Caco-2 (cell line): ENCODE data around the gene NOS1AP. TPM values are rescaled to one million over a fixed set of nuclear protein-coding genes. Genes with fewer than 3 reads are reported as not detected.

Experiments used
- BruUV-seq: library from RNA; stranded (reverse); fragments of 400-500 nt; replicated peaks from 2 replicates; lab custom pipeline; 2021; lab: Mats Ljungman, UMichigan
- CTCF ChIA-PET: fragments of 300-600 bp; sonication (Branson Sonifier 250); formaldehyde crosslinking; loops from one replicate; lab custom pipeline; 2022; ENCODE audit warnings: antibody characterized with exemption; lab: Charles Lee
- POLR2A ChIA-PET: fragments of 300-600 bp; sonication (Branson Sonifier 250); formaldehyde crosslinking; loops from one replicate; lab custom pipeline; 2022; ENCODE audit warnings: antibody characterized with exemption; lab: Charles Lee
- DNase-seq, 2 experiments: peaks; one replicate each; pipeline versions ENCODE4 v3.0.0 to v3.0.0-alpha.2; 2020 to 2022
- H3K27me3 ChIP-seq: replicated peaks from 2 replicates; pipeline ENCODE4 v1.6.0; 2011; ENCODE audit warnings: low read length; ENCODE audit not compliant: control insufficient read depth, insufficient read depth
- H3K36me3 ChIP-seq: 2 replicates; pipeline ENCODE4 v1.5.1; 2011; ENCODE audit warnings: low read length; ENCODE audit not compliant: control insufficient read depth, insufficient read depth
- H3K4me1 ChIP-seq: fragments of 250-450 bp; sonication (Bioruptor Pico); 2 replicates; pipeline ENCODE4 v1.5.1; 2020; ENCODE audit warnings: mild to moderate bottlenecking
- H3K4me3 ChIP-seq: 2 replicates; pipeline ENCODE4 v1.5.1; 2011; ENCODE audit warnings: low read depth, mild to moderate bottlenecking, control low read depth, low read length
- H3K9me3 ChIP-seq: fragments of 250-450 bp; sonication (Bioruptor Pico); 2 replicates; pipeline ENCODE4 v1.5.1; 2020; ENCODE audit warnings: mild to moderate bottlenecking, moderate library complexity
- H3K27ac Mint-ChIP-seq: one replicate; pipeline ENCODE4 v1.8.0; 2022; ENCODE audit warnings: mixed read lengths; ENCODE audit not compliant: unreplicated experiment
- H3K27me3 Mint-ChIP-seq: one replicate; pipeline ENCODE4 v1.8.0; 2022; ENCODE audit warnings: mixed read lengths; ENCODE audit not compliant: insufficient read depth, unreplicated experiment
- H3K36me3 Mint-ChIP-seq: one replicate; pipeline ENCODE4 v1.8.0; 2022; ENCODE audit warnings: mild to moderate bottlenecking, mixed read lengths; ENCODE audit not compliant: insufficient read depth, unreplicated experiment
- H3K4me1 Mint-ChIP-seq: one replicate; pipeline ENCODE4 v1.8.0; 2022; ENCODE audit warnings: low read depth, mixed read lengths; ENCODE audit not compliant: unreplicated experiment
- H3K4me3 Mint-ChIP-seq: one replicate; pipeline ENCODE4 v1.8.0; 2022; ENCODE audit warnings: mild to moderate bottlenecking, moderate library complexity, mixed read lengths; ENCODE audit not compliant: unreplicated experiment
- H3K9me3 Mint-ChIP-seq: one replicate; pipeline ENCODE4 v1.8.0; 2022; ENCODE audit warnings: mixed read lengths; ENCODE audit not compliant: unreplicated experiment
- intact Hi-C: fragments of 100-400 bp; cut with micrococcal nuclease; formaldehyde crosslinking; loops from one replicate; pipeline ENCODE4 v1.10.0; 2022; ENCODE audit not compliant: unreplicated experiment
- total RNA-seq: library from RNA; stranded (reverse); gene quantifications from 2 replicates; pipeline ENCODE4 v1.2.3, GENCODE V29; 2022
- TF ChIP-seq, protein P1 (sequence below), 2 experiments: fragments of 200-600 bp in 1 of 2; IDR thresholded peaks; 1 replicate in 1 of 2; 2 replicates in 1 of 2; pipeline versions ENCODE4 v1.5.1 to v1.8.0; 2011 to 2022; ENCODE audit warnings: antibody characterized with exemption in 1 of 2, control low read depth in 1 of 2, inconsistent platforms in 1 of 2, low read depth in 1 of 2, low read length in 1 of 2, mild to moderate bottlenecking in 1 of 2, moderate library complexity in 1 of 2; ENCODE audit not compliant: insufficient read depth in 1 of 2, severe bottlenecking in 1 of 2, unreplicated experiment in 1 of 2

Gene NOS1AP
- total RNA-seq, 1 experiment from 2014 or later = 5.5 TPM

DNA sequence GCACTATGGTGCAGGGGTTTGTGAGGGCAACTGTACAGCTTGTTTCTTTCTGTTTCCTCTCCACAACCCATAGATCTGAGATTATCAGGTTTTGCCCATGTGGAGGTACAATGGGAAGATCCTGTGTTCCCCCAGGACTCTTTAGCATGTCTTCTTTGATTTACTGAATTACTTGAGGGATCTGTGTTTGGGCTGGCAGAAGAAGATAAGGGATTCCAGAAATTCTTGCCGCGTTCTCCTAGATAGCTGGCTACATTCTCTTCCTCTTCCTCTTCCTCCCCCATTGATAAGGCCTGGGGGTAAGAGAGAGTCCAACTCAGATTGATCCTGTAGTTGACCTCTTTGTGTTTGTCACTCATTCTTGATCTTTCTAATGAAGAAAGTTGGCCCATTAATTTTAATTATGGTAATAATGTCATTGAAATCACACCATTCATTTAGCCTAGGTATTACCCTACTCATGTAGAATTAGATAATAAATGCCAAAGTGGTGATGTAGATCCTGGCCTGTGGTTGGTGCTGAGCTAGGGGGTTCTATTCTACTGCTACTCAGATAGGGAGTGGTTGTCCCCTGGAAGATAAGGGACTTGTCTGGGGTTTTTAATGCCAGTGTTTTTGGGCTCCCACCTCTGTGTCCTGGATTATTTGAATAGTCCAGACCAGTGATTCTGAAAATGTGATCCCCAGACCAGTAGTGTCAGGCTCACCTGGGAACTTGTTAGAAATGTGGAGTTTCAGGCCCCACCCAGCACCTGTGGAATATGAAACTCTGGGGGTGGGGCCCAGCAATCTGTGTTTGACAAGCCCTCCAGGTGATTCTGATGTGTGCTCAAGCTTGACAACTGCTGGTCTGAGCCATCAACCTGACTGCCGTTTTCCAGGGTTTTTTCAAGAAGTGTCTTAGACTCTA is 122.2 kb downstream of the NOS1AP start:
- peak overlapping the region; percentile 48 for H3K4me3 Mint-ChIP-seq
- BruUV-seq = no TSS peak
- TF ChIP-seq, protein P1, sequence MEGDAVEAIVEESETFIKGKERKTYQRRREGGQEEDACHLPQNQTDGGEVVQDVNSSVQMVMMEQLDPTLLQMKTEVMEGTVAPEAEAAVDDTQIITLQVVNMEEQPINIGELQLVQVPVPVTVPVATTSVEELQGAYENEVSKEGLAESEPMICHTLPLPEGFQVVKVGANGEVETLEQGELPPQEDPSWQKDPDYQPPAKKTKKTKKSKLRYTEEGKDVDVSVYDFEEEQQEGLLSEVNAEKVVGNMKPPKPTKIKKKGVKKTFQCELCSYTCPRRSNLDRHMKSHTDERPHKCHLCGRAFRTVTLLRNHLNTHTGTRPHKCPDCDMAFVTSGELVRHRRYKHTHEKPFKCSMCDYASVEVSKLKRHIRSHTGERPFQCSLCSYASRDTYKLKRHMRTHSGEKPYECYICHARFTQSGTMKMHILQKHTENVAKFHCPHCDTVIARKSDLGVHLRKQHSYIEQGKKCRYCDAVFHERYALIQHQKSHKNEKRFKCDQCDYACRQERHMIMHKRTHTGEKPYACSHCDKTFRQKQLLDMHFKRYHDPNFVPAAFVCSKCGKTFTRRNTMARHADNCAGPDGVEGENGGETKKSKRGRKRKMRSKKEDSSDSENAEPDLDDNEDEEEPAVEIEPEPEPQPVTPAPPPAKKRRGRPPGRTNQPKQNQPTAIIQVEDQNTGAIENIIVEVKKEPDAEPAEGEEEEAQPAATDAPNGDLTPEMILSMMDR (IDR thresholded peaks at IDR 0.05; ENCODE audit: insufficient read depth in 1 of 2, low read depth in 1 of 2, low read length in 1 of 2, severe bottlenecking in 1 of 2, unreplicated experiment in 1 of 2) = no peak
- CTCF ChIA-PET = interaction anchor here (0.7 to 1.0 kb wide), 2 partner anchors 44 to 135 kb away, joined by 3 read pairs; no protein-coding TSS in a partner anchor
- Histone ChIP-seq H3K4me3 (no peak overlapping the region), H3K27me3 (no peaks in the 10 kb centered on the region), H3K4me1 (peaks cover 56% of the 10 kb centered on the region), H3K36me3 (no peaks in the 10 kb centered on the region), H3K9me3 (no peaks in the 10 kb centered on the region)
- H3K9me3 Mint-ChIP-seq = no peaks in the 10 kb centered on the region
- POLR2A ChIA-PET = no interaction called here
- intact Hi-C loops = loop anchor here (1.0 to 10.0 kb wide), 3 partner anchors 51 to 193 kb away; partner anchors contain the start of gene C1orf226
- peaks cover 14% of the 10 kb centered on the region for H3K4me1 Mint-ChIP-seq
- peak; percentile 61 to 79 for DNase-seq
- peaks cover 6% of the 10 kb centered on the region for H3K36me3 Mint-ChIP-seq
- no peaks in the 10 kb centered on the region for H3K27me3 Mint-ChIP-seq
- H3K27ac Mint-ChIP-seq = no peak overlapping the region

DNA sequence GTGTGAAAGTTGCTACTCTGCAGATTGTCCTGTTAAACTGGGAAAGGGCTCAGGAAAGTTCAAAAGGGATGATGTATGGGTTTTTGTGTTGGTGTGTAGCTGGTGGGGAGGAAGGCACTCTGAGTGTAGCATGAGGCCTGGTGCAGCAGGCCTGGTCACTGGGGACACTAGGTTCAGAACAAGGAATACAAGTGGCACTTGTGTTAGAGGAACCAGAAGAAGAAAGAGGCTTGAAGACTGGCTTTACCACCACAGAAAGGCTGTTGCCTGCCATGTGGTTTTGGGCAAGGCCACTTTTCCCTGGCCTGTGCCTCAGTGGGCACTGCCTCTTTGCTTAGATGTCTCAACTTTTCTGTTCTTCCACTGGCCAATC is 122.8 kb downstream of the NOS1AP start:
- Mint-ChIP-seq H3K27me3 (no peaks in the 10 kb centered on the region), H3K9me3 (no peaks in the 10 kb centered on the region), H3K4me1 (peaks cover 20% of the 10 kb centered on the region), H3K36me3 (peaks cover 6% of the 10 kb centered on the region), H3K4me3 (peak overlapping the region; percentile 48), H3K27ac (no peak overlapping the region)
- CTCF ChIA-PET = interaction anchor here (1.0 kb wide), 1 partner anchor 45 kb away, joined by 3 read pairs; no protein-coding TSS in a partner anchor
- no peak overlapping the region for H3K4me3 ChIP-seq
- no peaks in the 10 kb centered on the region for H3K36me3 ChIP-seq
- TF ChIP-seq, protein P1 (IDR thresholded peaks at IDR 0.05; ENCODE audit: insufficient read depth in 1 of 2, low read depth in 1 of 2, low read length in 1 of 2, severe bottlenecking in 1 of 2, unreplicated experiment in 1 of 2) = no peak
- POLR2A ChIA-PET = no interaction called here
- no peak for DNase-seq
- no peaks in the 10 kb centered on the region for H3K27me3 ChIP-seq
- intact Hi-C loops = loop anchor here (5.0 to 10.0 kb wide), 2 partner anchors 50 to 193 kb away; partner anchors contain the start of gene C1orf226
- H3K9me3 ChIP-seq = no peaks in the 10 kb centered on the region
- no TSS peak for BruUV-seq
- H3K4me1 ChIP-seq = peaks cover 62% of the 10 kb centered on the region

DNA sequence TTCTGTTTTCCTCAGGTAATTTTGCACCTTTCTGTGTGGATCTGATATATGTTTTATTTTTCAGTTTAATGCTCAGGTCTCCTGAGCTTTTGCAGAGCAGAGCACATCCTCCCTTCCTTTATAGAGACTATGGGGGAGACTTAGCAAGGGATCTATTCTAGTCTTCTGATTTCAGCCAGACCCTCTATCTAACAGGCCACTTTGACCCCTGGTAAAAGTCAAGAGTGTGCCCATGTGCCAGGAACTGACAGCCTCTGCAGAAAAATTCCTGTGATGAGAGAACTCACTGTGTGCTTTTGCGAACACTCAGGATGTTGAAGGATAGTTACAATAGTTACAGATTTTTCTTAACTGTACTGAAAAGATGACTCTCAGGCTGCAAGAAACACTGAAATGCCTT is 123.3 kb downstream of the NOS1AP start:
- Mint-ChIP-seq H3K36me3 (peaks cover 6% of the 10 kb centered on the region), H3K4me3 (no peak overlapping the region), H3K27me3 (no peaks in the 10 kb centered on the region), H3K4me1 (peaks cover 25% of the 10 kb centered on the region), H3K27ac (no peak overlapping the region), H3K9me3 (no peaks in the 10 kb centered on the region)
- H3K9me3 ChIP-seq = no peaks in the 10 kb centered on the region
- peaks cover 67% of the 10 kb centered on the region for H3K4me1 ChIP-seq
- no peaks in the 10 kb centered on the region for H3K36me3 ChIP-seq
- ChIA-PET CTCF (no interaction called here), POLR2A (no interaction called here)
- DNase-seq = no peak
- H3K27me3 ChIP-seq = no peaks in the 10 kb centered on the region
- TF ChIP-seq, protein P1 (IDR thresholded peaks at IDR 0.05; ENCODE audit: insufficient read depth in 1 of 2, low read depth in 1 of 2, low read length in 1 of 2, severe bottlenecking in 1 of 2, unreplicated experiment in 1 of 2) = no peak
- no TSS peak for BruUV-seq
- intact Hi-C loops = loop anchor here (5.0 to 10.0 kb wide), 2 partner anchors 50 to 192 kb away; partner anchors contain the start of gene C1orf226
- H3K4me3 ChIP-seq = no peak overlapping the region
